Loucy (cell line): ENCODE data around the gene TEX48.

Experiments used
- EZH2phosphoT487 ChIP-seq: fragments of 200-600 bp; IDR thresholded peaks from 2 replicates; pipeline ENCODE4 v1.6.1; 2018; ENCODE audit warnings: antibody characterized with exemption, mild to moderate bottlenecking, moderate library complexity, borderline replicate concordance
- TF ChIP-seq, protein P1 (sequence below): fragments of 200-600 bp; sonication (generic); conservative IDR thresholded peaks from 2 replicates; pipeline ENCODE4 v1.5.1; 2014; ENCODE audit warnings: mild to moderate bottlenecking, antibody characterized with exemption, low read length

- no peak for TF ChIP-seq EZH2phosphoT487
- TF ChIP-seq, protein P1, sequence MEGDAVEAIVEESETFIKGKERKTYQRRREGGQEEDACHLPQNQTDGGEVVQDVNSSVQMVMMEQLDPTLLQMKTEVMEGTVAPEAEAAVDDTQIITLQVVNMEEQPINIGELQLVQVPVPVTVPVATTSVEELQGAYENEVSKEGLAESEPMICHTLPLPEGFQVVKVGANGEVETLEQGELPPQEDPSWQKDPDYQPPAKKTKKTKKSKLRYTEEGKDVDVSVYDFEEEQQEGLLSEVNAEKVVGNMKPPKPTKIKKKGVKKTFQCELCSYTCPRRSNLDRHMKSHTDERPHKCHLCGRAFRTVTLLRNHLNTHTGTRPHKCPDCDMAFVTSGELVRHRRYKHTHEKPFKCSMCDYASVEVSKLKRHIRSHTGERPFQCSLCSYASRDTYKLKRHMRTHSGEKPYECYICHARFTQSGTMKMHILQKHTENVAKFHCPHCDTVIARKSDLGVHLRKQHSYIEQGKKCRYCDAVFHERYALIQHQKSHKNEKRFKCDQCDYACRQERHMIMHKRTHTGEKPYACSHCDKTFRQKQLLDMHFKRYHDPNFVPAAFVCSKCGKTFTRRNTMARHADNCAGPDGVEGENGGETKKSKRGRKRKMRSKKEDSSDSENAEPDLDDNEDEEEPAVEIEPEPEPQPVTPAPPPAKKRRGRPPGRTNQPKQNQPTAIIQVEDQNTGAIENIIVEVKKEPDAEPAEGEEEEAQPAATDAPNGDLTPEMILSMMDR = no peak
Measured at GRCh38 chr9:114693248-114693855, 11.4 kb upstream of the TEX48 start.
